Measurements from ENCODE around the gene NOVA1. TPM values are rescaled to one million over a fixed set of nuclear protein-coding genes. Genes with fewer than 3 reads are reported as not detected.

The NOVA1 gene
- total RNA-seq, 2 donors from 2014 or later: 12.1 to 13.1 TPM

- intact Hi-C loops (cut with DNase I): no loop called here
- DNase-seq (ENCODE audit: low spot score): no peak
Measured at GRCh38 chr14:26478967-26479366, 118.9 kb downstream of the NOVA1 start.

DNA sequence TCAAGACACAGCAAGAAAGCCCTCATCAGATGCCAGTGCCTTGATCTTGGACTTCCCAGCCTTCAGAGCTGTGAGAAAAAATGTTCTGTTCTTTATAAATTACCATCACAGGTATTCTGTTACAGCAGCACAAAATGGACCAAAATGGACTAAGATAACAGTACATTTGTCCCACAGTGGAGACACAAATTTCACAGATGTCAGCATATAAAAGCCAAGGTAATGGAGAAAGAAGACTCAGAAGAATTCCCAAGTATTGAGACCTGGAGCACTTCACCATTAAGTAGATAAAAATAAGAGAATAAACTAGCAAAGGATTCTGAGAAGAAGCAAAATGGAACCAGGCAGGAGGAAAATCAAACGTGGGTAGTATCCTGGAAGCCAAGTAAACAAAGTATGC lies 131.0 kb downstream of the NOVA1 start:
- DNase-seq (ENCODE audit: low spot score): no peak
- intact Hi-C loops (cut with DNase I): no loop called here

- no peak for DNase-seq (ENCODE audit: low spot score)
Measured at GRCh38 chr14:26463136-26463535, 134.7 kb downstream of the NOVA1 start.

DNA sequence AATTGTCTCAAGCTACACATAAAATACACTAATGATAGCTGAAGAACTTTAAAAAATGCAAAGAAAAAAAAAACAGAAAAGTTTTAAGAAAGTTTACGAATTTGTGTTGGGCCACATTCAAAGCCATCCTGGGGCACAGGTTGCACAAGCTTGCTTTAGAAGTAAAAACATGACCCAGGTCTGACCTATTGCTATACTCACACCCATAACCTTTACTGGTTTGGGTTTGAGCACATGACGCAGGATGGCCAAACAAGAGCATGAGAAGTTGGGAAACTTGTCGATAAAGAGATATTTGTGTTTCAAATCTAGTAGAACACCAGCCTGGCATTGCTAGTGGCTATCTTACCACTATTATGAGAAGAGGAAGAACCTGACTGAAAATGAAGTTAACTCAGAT lies 143.7 kb downstream of the NOVA1 start:
- DNase-seq (ENCODE audit: low spot score): no peak
- intact Hi-C loops (cut with DNase I): no loop called here

More at GRCh38 chr14:26463136-26463535, 134.7 kb downstream of the NOVA1 start:
- intact Hi-C loops (cut with DNase I): no loop called here

DNA sequence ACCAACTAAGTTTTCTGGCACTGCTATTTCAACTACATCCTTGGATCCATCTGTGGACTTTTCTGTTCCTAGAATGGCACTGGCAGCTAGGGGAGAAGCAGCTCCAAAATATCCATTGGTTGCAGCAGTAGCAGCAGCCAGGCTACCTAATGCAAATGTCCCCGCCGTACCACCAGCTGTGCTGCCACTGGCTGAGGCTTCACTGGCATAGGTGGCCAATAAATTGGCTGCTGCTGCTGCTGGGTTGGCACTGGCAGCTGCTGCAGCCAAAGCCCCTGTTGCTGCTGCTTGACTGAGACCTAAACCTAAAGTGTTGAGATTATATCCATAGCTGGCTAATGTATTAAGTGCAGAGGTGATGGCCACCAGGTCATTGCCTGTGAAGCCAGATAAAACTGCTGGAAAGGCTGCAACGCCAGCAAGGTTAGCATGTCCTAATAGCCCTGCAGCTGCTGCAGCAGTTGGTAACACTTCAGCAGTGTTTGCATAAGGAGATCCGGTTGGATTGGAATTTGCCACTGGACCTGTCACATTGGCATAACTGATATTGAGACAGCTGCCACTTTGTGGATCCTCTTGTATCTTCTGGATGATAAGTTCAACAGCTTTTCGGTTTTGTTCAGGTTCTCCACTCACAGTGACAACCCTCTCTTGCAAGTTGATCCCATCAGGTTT lies 149.5 kb downstream of the NOVA1 start:
- no peak for DNase-seq (ENCODE audit: low spot score)
- intact Hi-C loops (cut with DNase I): no loop called here

DNA sequence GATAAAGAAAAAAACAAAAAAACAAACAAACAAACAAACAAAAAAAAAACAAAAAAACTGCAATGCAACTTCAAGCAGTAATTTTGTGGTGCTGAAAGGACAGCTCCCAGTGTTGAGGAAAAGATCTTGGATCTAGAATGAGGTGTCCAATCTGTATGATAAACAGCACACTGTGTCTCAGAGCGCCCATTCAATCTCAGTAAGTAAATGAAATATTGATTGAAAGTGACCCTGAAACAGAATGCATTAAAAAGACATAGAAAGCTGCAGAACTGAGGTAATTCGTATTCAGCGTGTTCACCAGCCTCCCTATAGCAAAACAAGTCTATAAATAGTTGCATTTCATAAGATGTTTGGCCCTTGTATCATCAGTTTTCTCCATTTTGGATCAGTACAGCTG lies 153.0 kb downstream of the NOVA1 start:
- intact Hi-C loops (cut with DNase I): no loop called here

DNA sequence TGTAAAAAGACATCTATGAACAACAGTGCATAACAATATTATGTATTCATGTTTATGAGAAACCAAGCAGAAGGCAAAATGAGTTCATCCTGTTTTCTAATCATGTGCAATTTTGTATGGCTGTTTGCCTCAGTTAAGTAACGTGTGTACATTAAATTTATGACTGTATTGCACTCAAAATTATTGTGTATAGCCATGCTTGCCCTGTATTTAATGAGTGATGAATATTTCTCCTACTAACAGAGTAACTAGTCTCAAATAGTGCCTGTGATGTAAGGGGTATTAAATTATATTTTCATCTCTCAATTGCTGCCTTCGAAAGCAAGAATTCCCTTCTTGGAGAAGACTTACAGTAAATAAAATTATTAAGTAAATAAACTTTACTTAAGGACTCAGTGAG lies 154.2 kb downstream of the NOVA1 start:
- intact Hi-C loops (cut with DNase I): no loop called here
- DNase-seq (ENCODE audit: low spot score): no peak

More for the DNA sequence above, 153.0 kb downstream of the NOVA1 start:
- no peak for DNase-seq (ENCODE audit: low spot score)

DNA sequence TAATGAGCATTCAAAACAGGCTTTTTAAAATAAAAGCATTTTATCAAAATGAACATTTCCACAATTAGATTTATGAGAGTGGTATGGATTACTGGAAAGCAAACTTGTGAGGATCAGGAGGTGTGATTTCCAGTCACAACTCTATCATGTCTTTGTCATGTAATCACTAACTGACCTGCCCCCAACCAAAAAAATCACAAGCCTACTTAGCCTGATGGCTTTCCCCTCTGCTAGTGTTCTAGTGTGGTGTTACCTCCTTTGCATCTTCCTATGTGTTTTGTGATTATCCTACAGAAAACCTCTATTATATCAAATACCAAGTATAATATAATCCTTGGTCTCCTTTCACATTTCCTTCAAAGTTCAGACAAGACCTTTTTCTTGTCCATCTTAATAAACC lies 168.6 kb downstream of the NOVA1 start:
- intact Hi-C loops (cut with DNase I): no loop called here
- no peak for DNase-seq (ENCODE audit: low spot score)

GRCh38 chr14:26427097-26427496 lies 170.7 kb downstream of the NOVA1 start:
- intact Hi-C loops (cut with DNase I): no loop called here
- DNase-seq (ENCODE audit: low spot score): no peak

GRCh38 chr14:26424537-26424936 lies 173.3 kb downstream of the NOVA1 start:
- DNase-seq (ENCODE audit: low spot score): no peak
- intact Hi-C loops (cut with DNase I): no loop called here

DNA sequence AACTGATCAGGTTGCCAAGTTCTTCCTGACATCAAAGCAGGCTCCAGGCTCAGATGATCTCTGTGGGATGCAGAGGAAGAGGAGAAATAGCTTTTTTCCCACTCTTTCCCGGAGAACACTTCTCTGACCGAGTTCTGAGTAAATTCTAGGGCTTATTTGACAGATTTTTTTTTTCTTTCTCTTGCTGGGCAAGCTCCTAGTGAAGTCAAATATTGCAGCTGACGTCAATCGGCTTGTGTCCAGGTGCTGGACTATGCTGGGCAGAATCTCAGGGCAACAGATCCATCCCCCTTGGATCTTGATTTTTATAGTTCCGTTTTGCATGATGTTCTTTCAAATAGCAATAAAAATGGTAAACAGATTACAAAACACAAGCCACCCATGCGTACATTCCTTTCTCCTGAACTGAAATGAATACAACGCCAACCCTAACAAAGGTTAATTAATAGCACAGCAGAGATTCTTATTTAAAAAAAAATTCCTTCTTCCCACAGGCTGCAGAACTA lies 182.2 kb downstream of the NOVA1 start:
- intact Hi-C loops (cut with DNase I): no loop called here
- no peak for DNase-seq (ENCODE audit: low spot score)

GRCh38 chr14:26414926-26415325 lies 182.9 kb downstream of the NOVA1 start:
- intact Hi-C loops (cut with DNase I): no loop called here
- no peak for DNase-seq (ENCODE audit: low spot score)

DNA sequence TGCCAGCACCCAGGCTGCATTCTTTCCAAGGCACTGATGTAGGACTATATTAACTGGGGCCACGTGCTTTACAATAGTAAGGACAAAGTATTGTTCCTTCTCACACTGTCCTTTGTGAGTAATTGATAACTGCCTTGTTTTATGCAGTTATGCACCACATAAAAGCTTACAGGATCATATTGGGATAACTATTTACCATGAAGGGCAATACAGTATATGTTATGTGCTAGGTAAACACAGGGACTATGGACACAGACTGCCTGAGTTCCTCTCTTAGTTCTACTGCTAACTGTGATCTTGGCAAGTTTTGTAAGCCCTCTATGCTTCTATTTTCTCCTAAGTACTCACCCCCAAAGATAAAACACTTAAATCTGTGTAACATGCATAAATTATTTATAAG lies 183.7 kb downstream of the NOVA1 start:
- intact Hi-C loops (cut with DNase I): no loop called here
- no peak for DNase-seq (ENCODE audit: low spot score)

- intact Hi-C loops (cut with DNase I): no loop called here
Measured at GRCh38 chr14:26412421-26412820, 185.4 kb downstream of the NOVA1 start.

GRCh38 chr14:26410189-26410685 lies 187.6 kb downstream of the NOVA1 start:
- DNase-seq (ENCODE audit: low spot score): no peak
- intact Hi-C loops (cut with DNase I): no loop called here

More at GRCh38 chr14:26412421-26412820, 185.4 kb downstream of the NOVA1 start:
- no peak for DNase-seq (ENCODE audit: low spot score)

DNA sequence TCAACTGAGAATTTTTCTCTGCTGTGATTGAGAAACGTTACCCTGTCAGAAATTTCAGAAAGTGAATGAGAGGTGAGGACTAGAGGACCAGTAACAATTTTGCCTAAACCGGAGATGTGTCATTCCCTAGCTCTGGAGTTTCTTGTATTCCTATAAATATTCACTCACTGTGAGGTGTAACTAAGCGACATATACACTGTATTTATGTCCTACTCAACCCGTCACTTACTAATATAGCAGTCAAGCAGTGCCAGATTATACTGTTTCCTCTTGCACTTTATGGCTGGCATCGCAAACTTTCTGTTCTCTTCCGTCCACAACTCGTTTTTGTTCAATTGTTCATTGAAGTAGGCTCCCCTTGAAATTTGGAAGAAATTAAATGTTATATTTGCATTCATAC lies 192.9 kb downstream of the NOVA1 start:
- intact Hi-C loops (cut with DNase I): no loop called here

GRCh38 chr14:26403760-26404159 lies 194.1 kb downstream of the NOVA1 start:
- no peak for DNase-seq (ENCODE audit: low spot score)
- intact Hi-C loops (cut with DNase I): no loop called here

More for the DNA sequence above, 192.9 kb downstream of the NOVA1 start:
- DNase-seq (ENCODE audit: low spot score): no peak

DNA sequence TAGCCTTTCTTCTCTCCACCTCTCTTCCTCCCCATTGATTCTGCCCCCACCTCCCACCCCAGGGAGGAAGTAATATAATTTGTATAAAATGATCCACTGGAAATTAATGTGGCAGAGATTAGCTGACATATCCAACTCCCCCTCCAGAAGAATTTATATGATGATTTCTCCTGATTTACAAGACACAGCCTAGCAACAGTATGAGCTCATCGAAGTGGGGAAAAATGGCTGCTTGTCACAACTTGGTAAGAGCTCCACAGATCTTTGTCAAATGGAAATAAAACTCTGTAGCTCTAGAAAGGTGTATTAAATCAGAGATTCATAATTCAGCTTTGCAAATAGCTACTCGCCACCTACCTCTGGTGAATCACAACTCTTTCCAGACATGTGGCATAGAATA lies 195.7 kb downstream of the NOVA1 start:
- no peak for DNase-seq (ENCODE audit: low spot score)
- intact Hi-C loops (cut with DNase I): no loop called here

DNA sequence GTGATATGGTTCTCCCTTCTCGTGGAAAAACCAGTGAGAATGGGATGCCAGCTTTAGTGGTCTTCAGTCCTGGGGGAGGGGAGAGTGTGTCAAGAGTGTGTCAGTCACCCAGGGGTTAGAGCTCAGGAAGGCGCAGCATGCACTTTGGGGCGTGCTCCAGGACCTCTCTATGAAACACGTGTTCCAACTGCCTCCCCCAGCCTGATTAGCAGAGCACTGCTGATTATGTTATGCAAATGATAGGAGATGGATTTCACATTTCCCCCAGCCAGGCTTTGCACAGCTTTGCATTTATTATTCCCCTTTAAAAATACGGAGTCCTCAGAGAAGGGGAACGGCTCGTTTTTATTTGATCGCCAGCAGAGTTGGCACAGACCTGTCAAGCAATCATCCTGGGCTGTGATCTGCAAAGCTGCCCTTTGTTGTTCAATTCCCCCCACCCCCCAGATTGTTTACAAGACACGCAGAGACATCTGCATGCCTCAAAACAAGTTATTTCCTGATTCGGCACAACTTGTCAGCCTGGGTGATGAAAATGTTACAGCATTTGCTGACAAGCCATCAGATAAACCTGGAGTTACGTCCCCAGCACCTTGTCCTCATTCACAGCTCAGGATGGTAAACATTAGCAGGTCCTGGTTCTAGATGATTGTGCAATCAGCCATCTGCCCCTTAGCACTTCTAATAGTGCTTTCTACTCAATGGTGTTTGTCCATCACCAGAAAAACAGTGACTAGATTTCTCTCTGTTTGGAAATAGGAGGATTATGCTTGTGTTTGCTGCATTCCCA lies 196.5 kb downstream of the NOVA1 start:
- no peak for DNase-seq (ENCODE audit: low spot score)
- intact Hi-C loops (cut with DNase I): no loop called here

GRCh38 chr14:26400373-26400772 lies 197.5 kb downstream of the NOVA1 start:
- DNase-seq (ENCODE audit: low spot score): no peak
- intact Hi-C loops (cut with DNase I): no loop called here

- DNase-seq (ENCODE audit: low spot score): no peak
- intact Hi-C loops (cut with DNase I): no loop called here
Measured at GRCh38 chr14:26398616-26399015, 199.2 kb downstream of the NOVA1 start.

Data from posterior vena cava (tissue), 2 donors.